HG03439 (cell line): ENCODE measurements around the gene ABCB4.
"Not testable (repeated sequence)": the region's sequence is repeated elsewhere in the genome, so short reads cannot be mapped to it uniquely, and the experiment has no call there.

Source experiments
- ATAC-seq: cut with Tn5 transposase; IDR thresholded peaks from one replicate; pipeline ENCODE4 v1.9.1; 2021; ENCODE audit warnings: mild to moderate bottlenecking, moderate library complexity; ENCODE audit not compliant: unreplicated experiment

The ABCB4 gene

DNA sequence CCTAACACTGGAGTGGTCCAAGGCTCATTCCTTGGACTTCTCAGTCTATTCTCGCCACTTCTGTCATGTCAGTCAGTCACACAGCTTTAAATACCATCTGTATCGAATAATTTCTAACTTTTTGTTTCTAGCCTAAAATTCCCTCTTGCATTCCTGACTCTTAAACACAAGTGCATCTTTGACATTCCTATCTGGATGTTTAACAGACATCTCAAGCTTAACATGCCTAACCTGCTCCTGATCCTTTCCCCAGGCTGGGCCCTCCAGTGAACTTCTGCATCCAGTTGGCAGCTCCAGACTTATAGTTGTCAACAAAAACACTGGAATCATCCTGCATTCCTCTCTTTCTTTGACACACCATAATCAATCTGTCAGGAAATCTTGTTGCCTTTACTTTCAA, 4.5 kb upstream of the ABCB4 start:
- ATAC-seq = no peak

DNA sequence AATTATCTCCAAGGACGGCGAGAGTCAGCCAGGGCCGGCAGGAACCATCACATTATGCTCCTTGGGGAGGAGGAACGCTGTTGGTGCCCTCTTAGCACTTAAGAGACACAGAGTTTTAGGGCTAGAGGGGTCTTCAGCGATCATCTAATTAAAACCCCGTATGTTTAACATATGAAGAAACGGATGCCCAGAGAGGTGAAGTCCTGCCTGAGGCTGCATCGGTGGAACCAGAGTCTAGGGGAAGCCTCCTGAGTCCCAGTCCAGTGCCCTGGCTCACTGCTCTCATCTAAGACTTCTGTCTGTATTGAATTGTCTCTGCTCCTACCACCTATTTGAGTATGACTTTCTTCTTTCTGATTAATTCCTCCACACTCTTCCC, 688 bp upstream of the ABCB4 start:
- ATAC-seq = no peak

DNA sequence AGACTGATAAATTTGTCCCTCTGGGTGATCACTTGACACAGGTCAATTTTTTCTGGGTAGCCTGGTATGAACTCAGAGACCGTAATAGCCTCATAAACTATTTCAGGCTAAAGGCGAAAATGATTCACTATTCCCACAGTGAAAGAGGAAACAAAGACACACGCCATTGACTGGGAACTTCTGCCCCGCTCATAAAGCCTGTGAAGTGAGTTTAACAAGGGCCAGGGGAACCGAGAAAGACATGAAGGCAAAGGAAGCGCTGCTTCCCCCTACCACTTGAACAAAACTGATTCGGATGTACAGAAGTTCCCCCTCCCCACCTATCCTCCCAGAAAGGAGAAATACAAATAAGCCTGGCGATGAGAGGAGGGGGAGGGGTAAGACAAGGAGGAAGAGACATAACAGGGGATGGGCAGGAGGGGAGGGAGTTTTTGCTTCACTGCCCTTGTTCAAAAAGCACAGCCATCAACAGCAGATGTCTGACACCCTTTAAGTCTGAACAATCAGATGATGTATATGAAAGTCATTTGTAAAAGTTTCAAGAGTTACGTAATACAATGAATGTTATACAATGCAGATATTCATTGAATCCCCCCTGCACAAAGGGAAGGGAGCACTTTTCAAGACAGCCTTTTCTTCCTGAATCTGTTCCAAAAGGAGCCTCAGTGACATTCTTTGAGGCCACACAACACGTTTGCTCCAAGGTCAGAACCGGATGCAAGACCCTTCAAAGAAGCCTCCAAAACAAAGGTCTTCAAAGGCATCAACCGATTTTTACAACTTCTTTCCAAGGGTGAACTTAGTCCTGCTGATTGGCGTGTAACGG, 734 bp downstream of the ABCB4 start:
- peak; percentile 72 for ATAC-seq

DNA sequence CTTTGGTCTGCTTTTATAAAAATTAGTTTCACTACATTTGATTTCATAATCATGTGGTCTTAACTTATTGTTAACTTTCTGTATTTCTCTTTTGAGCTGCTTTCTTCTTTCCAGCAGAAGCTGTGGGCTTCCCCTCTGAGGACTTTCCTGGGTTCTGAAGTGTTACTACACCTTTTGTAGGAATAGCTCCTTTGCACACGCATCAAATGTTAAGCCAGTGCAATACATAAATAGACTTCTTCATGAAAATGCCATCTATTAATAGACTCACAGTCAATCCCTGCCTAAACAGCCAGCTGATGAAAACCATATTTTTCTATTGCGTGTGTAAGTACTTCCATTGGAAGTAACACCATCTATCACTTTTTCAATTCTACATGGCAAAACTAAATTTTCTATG, 1.5 kb downstream of the ABCB4 start:
- ATAC-seq = peak; percentile 5

DNA sequence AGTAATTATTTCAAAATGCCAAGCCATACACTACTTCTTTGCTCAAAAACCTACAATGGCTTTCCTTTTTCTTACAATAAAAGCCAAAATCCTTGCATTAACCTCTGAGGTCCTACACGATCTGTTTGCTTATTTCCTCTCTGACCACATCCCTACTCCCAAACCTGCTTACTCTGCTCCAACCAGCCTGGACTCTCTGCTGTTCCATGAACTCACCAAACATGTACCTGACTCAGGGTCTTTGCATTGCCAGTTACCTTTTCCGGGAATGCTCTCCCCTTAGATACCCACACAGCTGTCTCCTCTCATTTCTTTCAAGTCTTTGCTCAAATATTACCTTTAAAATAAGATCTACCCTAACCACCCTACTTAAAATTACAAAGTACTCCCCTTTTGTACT, 2.3 kb downstream of the ABCB4 start:
- ATAC-seq = no peak

DNA sequence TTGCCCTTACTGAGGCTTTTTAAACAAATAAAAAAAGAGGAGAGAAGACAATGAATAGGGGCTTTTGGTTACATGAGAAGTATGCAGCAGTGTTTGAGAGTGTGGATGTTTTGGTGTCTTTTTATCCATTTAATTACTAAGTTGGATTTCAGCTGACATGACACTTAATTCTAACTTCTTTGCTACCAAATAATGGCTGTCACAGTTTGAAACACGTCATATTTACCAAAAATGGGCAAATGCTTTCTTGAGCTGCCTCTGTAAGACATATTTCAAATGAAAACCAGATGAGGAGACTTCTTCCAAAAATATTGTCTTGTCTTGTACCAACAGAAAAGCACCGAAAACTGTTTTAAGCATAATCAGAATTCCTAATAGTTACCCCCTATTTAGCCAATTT, 4.0 kb downstream of the ABCB4 start:
- ATAC-seq = no peak

DNA sequence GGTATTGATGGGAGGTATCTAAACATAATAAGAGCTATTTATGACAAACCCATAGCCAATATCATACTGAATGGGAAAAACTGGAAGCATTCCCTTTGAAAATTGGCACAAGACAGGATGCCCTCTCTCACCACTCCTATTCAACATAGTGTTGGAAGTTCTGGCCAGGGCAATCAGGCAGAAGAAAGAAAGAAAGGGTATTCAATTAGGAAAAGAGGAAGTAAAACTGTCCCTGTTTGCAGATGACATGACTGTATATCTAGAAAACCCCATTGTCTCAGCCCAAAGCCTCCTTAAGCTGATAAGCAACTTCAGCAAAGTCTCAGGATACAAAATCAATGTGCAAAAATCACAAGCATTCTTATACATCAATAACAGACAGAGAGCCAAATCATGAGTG, 6.3 kb downstream of the ABCB4 start:
- ATAC-seq = not testable (repeated sequence)

DNA sequence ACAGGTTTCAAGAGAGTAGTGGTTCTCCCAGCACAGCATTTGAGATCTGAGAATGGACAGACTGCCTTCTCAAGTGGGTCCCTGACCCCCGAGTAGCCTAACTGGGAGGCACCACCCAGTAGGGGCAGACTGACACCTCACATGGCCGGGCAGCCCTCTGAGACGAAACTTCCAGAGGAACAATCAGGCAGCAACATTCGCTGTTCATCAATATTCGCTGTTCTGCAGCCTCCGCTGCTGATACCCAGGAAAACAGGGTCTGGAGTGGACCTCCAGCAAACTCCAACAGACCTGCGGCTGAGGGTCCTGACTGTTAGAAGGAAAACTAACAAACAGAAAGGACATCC, 10.0 kb downstream of the ABCB4 start:
- ATAC-seq = not testable (repeated sequence)

DNA sequence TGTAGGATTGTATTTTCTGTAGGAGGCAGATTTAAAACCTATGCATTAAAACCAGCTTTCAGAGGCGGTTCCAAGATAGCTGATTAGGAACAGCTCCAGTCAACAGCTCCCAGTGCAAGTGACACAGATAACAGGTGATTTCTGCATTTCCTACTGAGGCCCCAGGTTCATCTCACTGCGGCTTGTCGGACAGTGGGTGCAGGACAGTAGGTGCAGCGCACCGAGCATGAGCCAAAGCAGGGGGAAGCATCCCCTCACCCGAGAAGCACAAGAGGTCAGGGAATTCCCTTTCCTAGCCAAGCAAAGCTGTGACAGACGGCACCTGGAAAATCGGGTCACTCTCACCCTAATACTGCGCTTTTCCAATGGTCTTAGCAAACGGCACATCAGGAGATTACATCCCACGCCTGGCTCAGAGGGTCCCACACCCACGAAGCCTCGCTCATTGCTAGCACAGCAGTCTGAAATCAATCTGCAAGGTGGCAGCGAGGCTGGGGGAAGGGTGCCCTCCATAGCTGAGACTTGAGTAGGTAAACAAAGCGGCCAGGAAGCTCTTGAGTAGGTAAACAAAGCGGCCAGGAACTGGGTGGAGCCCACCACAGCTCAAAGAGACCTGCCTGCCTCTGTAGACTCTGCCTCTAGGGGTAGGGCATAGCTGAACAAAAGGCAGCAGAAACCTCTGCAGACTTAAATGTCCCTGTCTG, 10.5 kb downstream of the ABCB4 start:
- ATAC-seq = not testable (repeated sequence)

DNA sequence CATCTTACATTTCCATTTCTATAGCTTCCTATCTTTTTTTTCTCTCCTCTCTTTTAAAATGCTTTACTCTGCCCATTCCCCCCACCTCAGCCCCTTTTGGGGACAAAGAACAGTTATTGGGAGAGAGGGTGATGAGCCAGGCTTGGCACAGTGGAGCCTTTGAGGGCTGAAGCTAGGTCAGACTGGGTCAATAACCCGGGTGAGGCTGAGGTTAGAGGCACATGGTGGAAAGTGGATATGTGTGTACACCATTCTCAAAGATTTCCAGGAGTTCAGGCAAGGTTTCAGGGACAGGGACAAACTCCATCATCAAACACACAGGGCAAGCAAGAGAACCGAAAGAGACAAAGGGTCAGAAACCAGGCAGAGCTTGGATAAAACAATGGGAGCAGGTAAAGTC, 11.5 kb downstream of the ABCB4 start:
- ATAC-seq = no peak

DNA sequence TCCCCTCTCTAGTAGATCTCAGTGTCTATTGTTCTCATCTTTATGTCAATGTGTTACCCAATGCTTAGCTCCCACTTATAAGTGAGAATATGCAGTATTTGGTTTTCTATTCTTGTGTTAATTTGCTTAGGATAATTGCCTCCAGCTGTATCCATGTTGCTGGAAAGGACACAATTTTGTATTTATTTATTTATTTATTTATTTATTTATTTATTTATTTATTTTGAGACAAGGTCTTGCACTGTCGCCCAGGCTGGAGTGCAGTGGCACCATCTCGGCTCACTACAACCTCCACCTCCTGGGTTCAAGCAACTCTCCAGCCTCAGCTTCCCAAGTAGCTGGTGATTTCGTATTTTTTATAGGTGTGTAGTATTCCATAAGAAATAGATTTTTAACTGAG, 15.0 kb downstream of the ABCB4 start:
- ATAC-seq = not testable (repeated sequence)

DNA sequence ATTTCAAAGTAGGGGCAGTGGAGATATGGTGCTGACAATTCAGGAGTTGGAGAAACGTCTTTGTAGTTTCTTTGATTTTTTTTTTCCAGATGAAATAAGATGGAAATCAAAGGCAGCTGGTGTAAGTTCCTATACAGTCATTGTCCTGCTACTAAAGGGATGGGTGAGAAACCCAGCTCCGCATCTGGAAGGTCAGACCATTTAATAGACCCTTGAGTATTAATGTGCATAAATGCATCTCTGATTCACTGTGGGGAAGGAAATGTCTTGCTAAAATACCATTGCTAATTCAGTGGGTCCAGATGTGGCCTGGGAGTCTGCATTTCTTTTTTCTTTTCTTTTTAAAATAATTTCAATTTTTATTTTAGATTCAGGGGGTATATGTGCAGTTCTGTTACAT, 15.5 kb downstream of the ABCB4 start:
- no peak for ATAC-seq

DNA sequence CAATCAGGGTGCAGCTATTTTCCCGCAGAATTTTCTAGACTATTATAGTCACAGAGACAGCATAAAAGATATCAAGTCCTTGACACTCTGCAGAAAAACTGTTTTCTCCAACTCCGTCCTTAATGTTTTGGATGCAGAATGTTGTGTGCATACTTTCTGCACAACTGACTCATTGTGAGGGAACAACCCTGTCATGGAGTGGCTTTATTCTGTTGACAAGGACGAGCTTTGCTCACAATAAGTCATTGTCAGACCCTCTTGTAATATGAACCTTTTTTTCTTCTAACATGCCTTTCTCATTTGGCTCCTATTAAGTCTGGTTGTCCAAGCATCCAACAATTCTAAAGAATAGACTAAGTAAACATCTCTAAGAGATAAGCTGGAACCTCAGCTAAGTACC, 17.3 kb downstream of the ABCB4 start:
- ATAC-seq = no peak

DNA sequence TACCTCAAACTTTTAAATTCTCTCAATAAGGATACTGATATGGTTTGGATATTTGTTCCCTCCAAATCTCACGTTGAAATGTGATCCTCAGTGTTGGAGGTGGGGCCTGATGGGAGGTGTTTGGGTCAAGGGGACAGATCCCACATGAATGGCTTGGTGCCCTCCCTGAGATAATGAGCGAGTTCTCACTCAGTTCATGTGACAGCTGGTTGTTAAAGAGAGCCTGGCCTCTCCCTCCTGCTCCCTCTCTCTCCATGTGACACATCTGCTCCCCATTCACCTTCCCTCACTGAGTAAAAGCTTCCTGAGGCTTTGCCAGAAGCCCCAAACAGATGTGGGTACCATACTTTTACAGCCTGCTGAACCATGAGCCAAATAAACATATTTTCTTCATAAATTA, 19.2 kb downstream of the ABCB4 start:
- ATAC-seq = no peak

DNA sequence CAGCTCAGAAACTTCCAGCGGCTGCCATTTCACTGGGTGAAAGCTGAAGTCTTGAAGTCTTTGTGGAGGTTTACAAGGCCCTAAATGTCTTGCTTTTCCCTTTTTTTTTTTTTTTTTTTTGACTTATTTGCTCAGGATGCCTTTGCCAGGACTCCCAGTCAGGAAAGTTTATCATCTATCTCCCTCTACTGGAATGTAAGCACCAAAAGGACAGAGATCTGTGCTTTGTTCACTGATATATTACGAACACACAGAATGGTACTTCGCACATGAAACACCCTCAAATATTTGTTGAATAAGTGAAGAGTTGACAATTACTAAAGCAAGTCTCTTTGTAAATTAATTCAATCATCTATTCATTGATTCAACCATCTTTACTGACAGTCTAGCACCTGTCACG, 23.2 kb downstream of the ABCB4 start:
- no peak for ATAC-seq

DNA sequence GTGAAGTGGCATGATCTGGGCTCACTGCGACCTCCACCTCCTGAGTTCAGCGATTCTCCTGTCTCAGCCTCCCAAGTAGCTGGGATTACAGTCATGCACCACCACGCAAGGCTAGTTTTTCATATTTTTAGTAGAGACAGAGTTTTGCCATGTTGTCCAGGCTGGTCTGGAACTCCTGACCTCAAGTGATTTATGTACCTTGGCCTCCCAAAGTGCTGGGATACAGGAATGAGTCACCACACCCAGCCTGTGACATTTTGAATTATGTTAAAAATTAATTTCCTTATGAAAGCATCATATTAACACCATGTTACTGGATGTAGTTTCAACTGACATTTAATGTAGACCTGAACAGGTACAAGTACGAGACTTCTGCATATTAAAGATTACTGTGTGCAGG, 24.3 kb downstream of the ABCB4 start:
- ATAC-seq = no peak

DNA sequence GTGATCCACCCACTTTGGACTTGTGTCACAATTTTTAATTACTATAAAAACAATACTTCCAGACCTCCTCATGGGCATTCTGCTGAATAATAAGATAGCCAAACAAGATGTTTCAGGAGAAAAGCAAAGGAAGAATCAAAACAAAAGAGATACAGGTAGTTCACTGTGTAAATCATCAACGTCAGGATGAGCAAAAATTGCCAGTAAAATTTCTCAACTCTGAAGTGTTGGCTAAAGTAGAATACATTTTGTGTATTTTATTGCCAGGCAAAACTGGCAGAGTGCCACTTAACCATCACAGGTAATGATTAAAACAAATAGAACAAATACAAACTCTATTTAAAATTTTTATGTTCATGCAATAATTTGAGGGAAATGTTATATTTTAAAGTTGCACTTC, 24.8 kb downstream of the ABCB4 start:
- ATAC-seq = no peak

DNA sequence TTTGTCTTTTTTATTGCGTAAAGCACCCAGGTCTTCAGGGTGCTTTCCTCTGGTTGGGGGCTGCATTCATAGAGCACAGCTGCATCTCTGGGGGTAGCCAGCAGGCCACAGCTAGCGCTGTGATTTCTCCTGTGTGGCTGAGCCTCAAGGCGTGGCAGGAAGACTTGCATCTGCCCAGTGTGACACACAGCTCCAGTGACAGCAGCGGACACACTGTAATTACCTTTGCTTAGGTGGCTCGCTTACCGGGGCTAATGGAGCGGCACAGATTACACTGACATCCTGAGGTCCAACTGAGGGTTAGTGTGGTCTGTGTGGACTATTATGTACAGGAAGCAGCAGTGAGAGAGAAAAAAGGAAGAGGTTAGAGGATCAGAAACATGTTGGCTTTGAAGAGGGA, 27.1 kb downstream of the ABCB4 start:
- ATAC-seq = no peak

DNA sequence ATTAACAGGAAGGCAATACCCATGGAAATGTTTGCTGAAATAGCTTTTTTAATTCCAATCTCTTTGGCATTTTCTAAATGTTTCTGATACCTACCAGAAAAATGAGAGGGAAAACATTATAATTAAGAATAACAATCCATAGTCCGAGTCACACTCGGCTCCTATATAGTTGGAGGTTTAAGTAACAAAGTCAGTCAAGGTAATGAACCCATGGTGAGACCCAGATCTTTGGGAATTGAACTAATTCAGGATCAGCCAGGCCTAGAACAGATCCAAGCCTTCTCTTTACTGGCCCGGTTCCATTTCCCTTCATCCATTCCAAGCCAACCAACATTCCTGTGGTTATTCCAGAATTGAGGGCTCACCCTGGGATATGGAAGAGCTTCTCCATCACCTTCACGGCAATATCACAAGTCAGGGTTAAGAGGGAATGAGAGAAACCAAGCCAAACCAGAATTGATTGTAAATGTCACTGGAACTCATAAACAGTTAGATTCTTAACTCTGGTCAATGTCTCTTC, 28.3 kb downstream of the ABCB4 start:
- no peak for ATAC-seq

DNA sequence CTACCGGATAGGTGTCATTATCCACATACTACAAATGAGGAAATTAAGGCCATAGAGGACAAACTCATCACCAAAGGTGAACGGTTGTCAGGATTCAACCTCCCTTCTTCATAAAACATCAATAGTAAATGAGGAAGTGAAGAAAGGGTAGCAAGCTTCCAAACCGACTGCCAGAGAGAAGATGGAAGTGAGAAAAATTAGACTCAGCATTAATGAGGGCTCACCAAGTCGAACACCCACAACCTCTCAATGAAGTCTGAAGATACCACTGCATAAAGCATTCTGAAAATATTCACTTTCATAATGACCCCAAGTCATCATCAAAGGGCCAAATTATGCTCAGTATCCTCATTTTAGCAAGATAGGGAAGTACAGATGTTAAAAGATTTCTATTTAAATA, 29.6 kb downstream of the ABCB4 start:
- ATAC-seq = peak; percentile 67

DNA sequence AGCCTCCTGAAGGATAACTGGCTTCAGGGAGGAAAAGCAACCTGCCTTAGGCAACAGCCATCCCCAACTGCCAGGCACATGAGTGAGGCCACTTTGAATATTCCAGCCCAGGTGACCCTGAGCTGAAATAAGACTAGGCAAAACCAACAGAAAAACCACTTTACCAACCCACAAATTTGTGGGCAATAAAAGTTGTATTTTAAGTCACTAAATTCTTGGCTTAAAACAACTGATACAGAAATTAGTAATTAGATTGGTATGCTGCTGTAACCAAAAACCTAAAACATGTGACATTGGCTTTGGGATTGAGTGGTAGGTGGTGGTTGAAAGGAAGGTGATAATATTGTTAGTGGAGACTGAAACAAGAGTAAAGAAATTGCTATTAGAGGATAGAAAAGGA, 39.9 kb downstream of the ABCB4 start:
- ATAC-seq = no peak

DNA sequence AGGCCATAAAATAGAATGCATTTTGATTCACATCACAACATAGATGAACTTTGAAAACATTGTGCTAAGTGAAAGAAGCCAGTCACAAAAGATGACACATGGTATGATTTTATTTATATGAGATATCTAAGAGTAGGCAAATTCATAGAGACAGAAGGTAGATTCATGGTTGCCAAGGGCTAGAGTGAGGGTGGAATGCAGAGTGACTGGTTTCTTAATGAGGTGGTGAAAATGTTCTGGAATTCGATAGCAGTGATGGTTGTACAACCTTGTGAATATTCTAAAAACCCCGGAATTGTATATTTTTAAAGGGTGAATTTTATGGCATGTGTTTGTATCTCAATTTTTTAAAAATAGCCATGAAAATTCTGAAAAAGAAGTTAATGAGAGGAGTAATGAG, 42.9 kb downstream of the ABCB4 start:
- ATAC-seq = no peak
